Rectal smooth muscle tissue (tissue), 1 donor: Measurements from ENCODE around the gene LUC7L3.
"Not testable (repeated sequence)": the region's sequence is repeated elsewhere in the genome, so short reads cannot be mapped to it uniquely, and the experiment has no call there.

Experiments used
- H3K27ac ChIP-seq: one replicate; pipeline ENCODE4 v1.7.0; 2013; ENCODE audit warnings: low read depth, low read length, inconsistent platforms
- H3K27me3 ChIP-seq: one replicate; pipeline ENCODE4 v1.7.0; 2013; ENCODE audit warnings: low read length; ENCODE audit not compliant: control insufficient read depth, insufficient read depth
- H3K36me3 ChIP-seq: one replicate; pipeline ENCODE4 v1.7.0; 2013; ENCODE audit warnings: low read length; ENCODE audit not compliant: control insufficient read depth, insufficient read depth
- H3K4me1 ChIP-seq: one replicate; pipeline ENCODE4 v1.7.0; 2013; ENCODE audit warnings: low read length; ENCODE audit not compliant: control insufficient read depth, insufficient read depth
- H3K4me3 ChIP-seq: one replicate; pipeline ENCODE4 v1.7.0; 2013; ENCODE audit warnings: low read length
- H3K9ac ChIP-seq: one replicate; pipeline ENCODE4 v1.7.0; 2013; ENCODE audit warnings: low read length

Gene LUC7L3

GRCh38 chr17:50790618-50791017 is 71.2 kb downstream of the LUC7L3 start:
- Histone ChIP-seq H3K9ac (no peak overlapping the region), H3K36me3 (no peaks in the 10 kb centered on the region), H3K4me3 (no peak overlapping the region), H3K27me3 (no peaks in the 10 kb centered on the region), H3K27ac (no peak overlapping the region), H3K4me1 (peaks cover 7% of the 10 kb centered on the region)

DNA sequence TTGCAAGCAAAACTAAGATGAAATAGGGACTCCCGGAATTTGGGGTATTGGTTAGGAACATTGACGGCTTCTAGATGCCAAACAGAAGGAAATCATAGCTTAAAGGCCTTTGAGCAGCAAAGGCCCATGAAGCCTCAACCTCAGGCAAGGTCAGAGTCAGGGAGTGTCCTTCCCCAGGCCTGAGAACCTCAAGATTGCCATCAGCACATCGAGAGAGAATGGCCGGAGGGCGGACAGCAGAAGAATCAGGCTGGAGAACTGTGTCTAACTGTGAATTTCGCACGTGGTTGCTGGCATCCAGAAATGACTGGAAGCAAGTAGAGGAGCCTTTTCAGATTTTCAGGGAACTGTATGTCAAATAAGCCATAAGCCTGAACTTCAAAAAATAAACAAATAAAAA is 72.7 kb downstream of the LUC7L3 start:
- no peaks in the 10 kb centered on the region for H3K36me3 ChIP-seq
- H3K4me3 ChIP-seq, result no peak overlapping the region
- H3K27ac ChIP-seq, result no peak overlapping the region
- no peaks in the 10 kb centered on the region for H3K27me3 ChIP-seq
- H3K4me1 ChIP-seq, result no peaks in the 10 kb centered on the region
- no peak overlapping the region for H3K9ac ChIP-seq

GRCh38 chr17:50793007-50793406 is 73.6 kb downstream of the LUC7L3 start:
- H3K27me3 ChIP-seq, result no peaks in the 10 kb centered on the region
- no peak overlapping the region for H3K9ac ChIP-seq
- H3K27ac ChIP-seq, result no peak overlapping the region
- no peak overlapping the region for H3K4me3 ChIP-seq
- no peaks in the 10 kb centered on the region for H3K4me1 ChIP-seq
- no peaks in the 10 kb centered on the region for H3K36me3 ChIP-seq

GRCh38 chr17:50794361-50794760 is 75.0 kb downstream of the LUC7L3 start:
- Histone ChIP-seq H3K4me1 (no peaks in the 10 kb centered on the region), H3K9ac (no peak overlapping the region), H3K27me3 (no peaks in the 10 kb centered on the region), H3K4me3 (no peak overlapping the region), H3K36me3 (no peaks in the 10 kb centered on the region), H3K27ac (no peak overlapping the region)

GRCh38 chr17:50797135-50797810 is 77.9 kb downstream of the LUC7L3 start:
- no peaks in the 10 kb centered on the region for H3K36me3 ChIP-seq
- H3K4me3 ChIP-seq, result no peak overlapping the region
- H3K27ac ChIP-seq, result no peak overlapping the region
- H3K4me1 ChIP-seq, result no peaks in the 10 kb centered on the region
- no peak overlapping the region for H3K9ac ChIP-seq
- H3K27me3 ChIP-seq, result no peaks in the 10 kb centered on the region

DNA sequence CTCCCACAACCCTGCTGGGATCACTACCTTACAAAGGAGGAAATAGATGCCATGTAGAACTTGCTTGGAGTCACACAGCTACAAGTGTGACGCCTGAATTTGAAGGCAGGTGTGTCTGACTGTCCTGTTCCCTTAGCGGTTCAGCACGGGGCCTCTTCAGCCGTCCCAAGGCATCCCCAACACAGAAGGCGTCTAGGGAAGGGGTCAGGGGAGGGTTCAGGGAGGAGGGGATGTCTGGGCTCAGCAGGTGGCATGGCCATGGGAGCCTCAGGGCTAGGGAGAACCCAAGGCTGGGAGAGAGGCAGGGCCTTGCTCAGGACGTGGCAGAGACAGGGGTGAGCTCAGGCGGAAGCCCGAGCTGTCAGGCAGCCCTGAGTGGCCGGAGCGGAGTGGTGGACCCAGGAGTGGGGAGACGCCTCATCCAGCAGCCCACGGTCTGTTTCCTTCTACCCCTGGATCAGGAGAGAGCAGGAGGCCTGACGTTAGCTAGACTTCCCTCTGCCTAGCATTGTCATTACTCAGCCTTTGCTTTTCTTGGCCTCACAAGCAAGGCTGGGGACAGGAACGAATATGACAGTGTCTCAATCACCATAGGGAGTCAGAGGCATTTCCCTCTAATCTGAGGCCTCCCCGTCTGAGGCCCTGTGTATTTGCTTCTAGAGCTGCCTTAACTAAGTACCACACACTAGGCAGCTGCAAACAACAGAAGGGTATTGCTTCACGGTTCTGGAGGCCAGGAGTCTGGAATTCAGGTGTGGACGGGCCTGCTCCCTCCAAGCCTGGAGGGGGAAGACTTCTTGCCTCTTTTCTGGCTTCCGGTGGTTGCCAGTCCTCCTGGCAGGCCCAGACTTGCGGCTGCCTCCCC is 79.3 kb downstream of the LUC7L3 start:
- Histone ChIP-seq H3K27me3 (no peaks in the 10 kb centered on the region), H3K27ac (no peak overlapping the region), H3K4me3 (no peak overlapping the region), H3K4me1 (no peaks in the 10 kb centered on the region), H3K36me3 (no peaks in the 10 kb centered on the region), H3K9ac (no peak overlapping the region)

GRCh38 chr17:50799582-50799981 is 80.2 kb downstream of the LUC7L3 start:
- Histone ChIP-seq H3K36me3 (no peaks in the 10 kb centered on the region), H3K9ac (no peak overlapping the region), H3K4me3 (no peak overlapping the region), H3K27me3 (no peaks in the 10 kb centered on the region), H3K4me1 (no peaks in the 10 kb centered on the region), H3K27ac (no peak overlapping the region)

DNA sequence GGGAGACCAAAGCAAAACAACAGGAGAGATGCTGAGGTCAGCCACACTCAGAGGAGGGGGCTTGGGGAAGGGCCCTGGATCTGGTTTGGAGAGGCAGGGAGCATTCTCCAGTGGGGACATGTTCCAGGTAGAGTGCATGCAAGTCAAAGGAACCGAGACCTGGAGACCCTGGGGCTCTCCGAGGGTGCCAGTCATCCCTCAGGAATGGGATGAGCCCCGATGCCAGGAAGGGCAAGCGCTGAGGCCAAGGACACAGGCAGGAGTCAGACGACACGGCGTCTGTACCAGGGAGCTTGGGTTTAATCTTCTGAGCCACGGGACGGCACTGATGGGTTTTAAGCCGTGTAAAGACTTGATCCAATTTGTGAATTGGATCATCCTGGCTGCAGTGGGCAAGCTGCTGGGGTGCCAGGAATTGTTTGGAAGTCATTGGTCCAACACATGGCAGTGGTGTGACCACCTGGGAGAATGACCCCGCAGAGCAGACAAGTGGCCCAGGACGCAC is 80.8 kb downstream of the LUC7L3 start:
- H3K4me3 ChIP-seq, result no peak overlapping the region
- H3K36me3 ChIP-seq, result no peaks in the 10 kb centered on the region
- no peak overlapping the region for H3K27ac ChIP-seq
- H3K27me3 ChIP-seq, result no peaks in the 10 kb centered on the region
- H3K9ac ChIP-seq, result no peak overlapping the region
- H3K4me1 ChIP-seq, result no peaks in the 10 kb centered on the region

DNA sequence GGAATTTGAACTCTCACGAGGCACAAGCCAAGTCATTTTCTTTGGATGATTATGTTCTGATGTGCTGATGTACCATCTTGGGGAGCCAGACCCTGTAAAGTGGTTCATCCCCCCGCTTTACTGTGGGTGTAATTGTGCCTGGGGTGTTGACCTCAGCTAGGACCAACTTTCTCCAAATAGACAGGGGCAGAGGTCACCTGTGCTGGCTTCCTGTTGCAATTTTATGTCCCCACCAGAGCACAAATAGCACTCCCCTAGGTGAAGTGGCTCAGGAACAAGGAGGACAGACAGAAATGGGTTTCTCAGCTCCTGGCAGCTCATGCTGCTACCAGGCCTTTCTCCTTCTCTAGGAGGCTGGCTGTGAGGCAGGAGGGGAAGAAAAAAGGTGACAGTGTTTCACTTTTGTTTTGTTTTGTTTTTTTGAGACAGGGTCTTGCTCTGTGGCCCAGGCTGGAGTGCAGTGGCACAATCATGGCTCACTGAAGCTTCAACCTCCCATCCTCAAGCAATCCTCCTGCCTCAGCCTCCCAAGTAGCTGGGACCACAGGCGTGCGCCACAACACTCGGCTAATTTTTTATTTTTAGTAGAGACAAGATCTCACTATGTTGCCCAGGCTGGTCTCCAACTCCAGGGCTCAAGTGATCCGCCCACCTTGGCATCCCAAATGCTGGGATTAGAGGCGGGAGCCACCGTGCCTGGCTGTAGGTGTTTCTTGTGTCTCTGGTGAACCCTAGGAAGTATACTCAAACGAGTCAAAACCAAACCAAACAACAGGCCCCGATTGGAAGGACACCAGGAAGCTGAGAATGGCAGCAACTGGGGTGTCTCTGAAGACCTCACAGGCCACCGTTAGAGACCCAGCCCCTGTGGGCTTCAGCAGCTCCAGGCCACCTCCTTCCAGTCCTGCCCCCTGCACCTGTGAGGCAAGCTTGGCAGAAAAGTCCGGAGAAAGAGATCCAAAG is 83.5 kb downstream of the LUC7L3 start:
- H3K36me3 ChIP-seq, result no peaks in the 10 kb centered on the region
- no peak overlapping the region for H3K9ac ChIP-seq
- no peak overlapping the region for H3K4me3 ChIP-seq
- H3K27me3 ChIP-seq, result no peaks in the 10 kb centered on the region
- no peaks in the 10 kb centered on the region for H3K4me1 ChIP-seq
- no peak overlapping the region for H3K27ac ChIP-seq

- no peaks in the 10 kb centered on the region for H3K36me3 ChIP-seq
- no peak overlapping the region for H3K27ac ChIP-seq
- H3K4me3 ChIP-seq, result no peak overlapping the region
- no peaks in the 10 kb centered on the region for H3K27me3 ChIP-seq
- H3K9ac ChIP-seq, result no peak overlapping the region
- no peaks in the 10 kb centered on the region for H3K4me1 ChIP-seq
These were observed 84.3 kb downstream of the LUC7L3 start for GRCh38 chr17:50803676-50804075.

DNA sequence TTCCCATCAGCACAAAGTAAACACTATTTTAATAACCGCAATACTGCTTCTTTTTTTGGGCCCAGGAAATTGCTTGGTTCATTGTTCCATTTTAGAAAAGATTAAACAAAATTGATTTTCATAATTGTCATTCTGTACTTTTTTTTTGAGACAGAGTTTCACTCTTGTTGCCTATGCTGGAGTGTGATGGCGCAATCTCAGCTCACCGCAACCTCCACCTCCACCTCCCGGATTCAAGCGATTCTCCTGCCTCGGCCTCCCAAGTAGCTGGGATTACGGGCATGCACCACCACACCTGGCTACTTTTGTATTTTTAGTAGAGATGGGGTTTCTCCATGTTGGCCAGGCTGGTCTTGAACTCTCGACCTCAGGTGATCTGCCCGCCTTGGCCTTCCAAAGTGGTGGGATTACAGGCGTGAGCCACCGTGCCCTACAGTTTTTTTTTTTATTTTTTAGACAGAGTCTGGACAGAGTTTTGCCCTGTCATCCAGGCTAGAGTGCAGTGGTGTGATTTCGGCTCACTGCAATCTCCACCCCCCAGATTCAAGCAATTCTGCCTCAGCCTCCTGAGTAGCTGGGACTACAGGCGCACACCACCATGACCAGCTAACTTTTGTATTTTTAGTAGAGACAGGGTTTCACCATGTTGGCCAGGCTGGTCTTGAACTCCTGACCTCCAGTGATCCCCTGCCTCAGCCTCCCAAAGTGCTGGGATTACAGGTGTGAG is 85.5 kb downstream of the LUC7L3 start:
- not testable (repeated sequence) for H3K4me3 ChIP-seq, H3K4me1 ChIP-seq, H3K27ac ChIP-seq, H3K27me3 ChIP-seq, H3K9ac ChIP-seq, H3K36me3 ChIP-seq
